Adrenal gland (tissue), 12 donors: Measurements from ENCODE around the gene GNPTG. TPM values are rescaled to one million over a fixed set of nuclear protein-coding genes. Genes with fewer than 3 reads are reported as not detected.

Experiments
- DNase-seq, 7 donors: peaks; one replicate each; pipeline ENCODE4 v3.0.0-alpha.2; 2019 to 2020
- H3K27ac ChIP-seq, 5 donors: fragments of 200-600 bp; sonication (generic) in 4 of 5; 1 replicate in 3 of 5; 2 replicates in 2 of 5; pipeline versions ENCODE4 v1.5.1 to v1.8.0; 2016 to 2020; ENCODE audit warnings: mild to moderate bottlenecking in 1 of 5
- H3K27me3 ChIP-seq: fragments of 200-600 bp; 2 replicates; pipeline ENCODE4 v1.8.0; 2021
- H3K36me3 ChIP-seq, 2 donors: fragments of 200-600 bp; replicated peaks in 1 of 2; 1 replicate in 1 of 2; 2 replicates in 1 of 2; pipeline versions ENCODE4 v1.5.1 to v1.8.0; 2018 to 2022
- H3K4me1 ChIP-seq, 2 donors: fragments of 200-600 bp; replicated peaks in 1 of 2; 1 replicate in 1 of 2; 2 replicates in 1 of 2; pipeline versions ENCODE4 v1.5.1 to v1.8.0; 2018 to 2021
- H3K4me3 ChIP-seq, 4 donors: fragments of 200-600 bp; sonication (generic) in 3 of 4; one replicate each; pipeline ENCODE4 v1.5.1; 2016 to 2018
- H3K9me3 ChIP-seq, 3 donors: fragments of 200-600 bp; sonication (generic) in 1 of 3; replicated peaks in 1 of 3; 1 replicate in 2 of 3; 2 replicates in 1 of 3; pipeline versions ENCODE4 v1.5.1 to v1.8.0; 2016 to 2021
- CTCF ChIP-seq, 6 experiments: fragments of 450-650 bp in 4 of 6; fragments of 200-600 bp in 2 of 6; sonication (generic) in 1 of 6; IDR thresholded peaks; 1 replicate in 5 of 6; 2 replicates in 1 of 6; pipeline versions ENCODE4 v1.5.1 to v1.8.0; 2016 to 2021; ENCODE audit warnings: antibody characterized with exemption in 6 of 6, mild to moderate bottlenecking in 2 of 6, moderate library complexity in 1 of 6
- POLR2A ChIP-seq, 2 donors: fragments of 450-650 bp; IDR thresholded peaks; one replicate each; pipeline ENCODE4 v1.6.1; 2017; ENCODE audit warnings: antibody characterized with exemption in 2 of 2, mild to moderate bottlenecking in 2 of 2, moderate library complexity in 1 of 2
- WGBS, 4 donors: extraction: QIAGEN DNeasy Blood & Tissue Kit in 2 of 4; methylation state at CpG; one replicate each; pipeline versions ENCODE4 v1.1.5 to v1.1.7; 2013 to 2017; 5-methylcytosine and 5-hydroxymethylcytosine counted together
- intact Hi-C, 2 donors: fragments of 100-400 bp; cut with DNase I; formaldehyde crosslinking; loops; one replicate each; pipeline versions ENCODE4 v1.14.1 to v1.15.0; 2022 to 2023
- polyA plus RNA-seq, 3 donors: library from polyadenylated mRNA; stranded (reverse); fragments of 200-250 nt in 2 of 3; fragments of 350-450 nt in 1 of 3; fragmentation: Illumina TruSeq in 1 of 3; extraction: RNeasy Lipid Tissue Mini Kit (QIAGEN cat#74804) in 1 of 3; gene quantifications; one replicate each; pipeline ENCODE4 v1.2.3, GENCODE V29; 2013 to 2014
- total RNA-seq, 9 donors: library from RNA; depleted of rRNA in 4 of 9; stranded (reverse); fragments of >200 nt in 4 of 9; fragments of 120-200 nt in 1 of 9; fragmentation: NEBNext Ultra II Directional in 1 of 9; extraction: Animal tissue kit (Norgen Biotek cat#: 25700) in 1 of 9; gene quantifications; one replicate each; pipeline versions ENCODE4 v1.1.0 to v1.2.4, GENCODE V29; 2013 to 2023
- donor health status: healthy with polysubstance abuse.
- donor health status: Bipolar disorder and iron deficiency.
- donor health status: DM: yes; HTN: yes; CAD: no.
- donor health status: DM: no; HTN: no; CAD: no.
- donor health status: DM: no; HTN: no; CAD: no.
- donor health status: DM: yes; HTN: yes; CAD: no.

The GNPTG gene
- total and polyA plus RNA-seq, 12 donors: 95.9 to 659 (median 284) TPM

GRCh38 chr16:1319041-1319440 lies 32.7 kb upstream of the GNPTG start:
- 91 to 93% (median 92%) methylated on average over 26 to 33 of the region's 33 CpGs for WGBS, 4 donors
- no peak for TF ChIP-seq POLR2A (IDR thresholded peaks at IDR 0.05)
- TF ChIP-seq CTCF (IDR thresholded peaks at IDR 0.05): no peak

GRCh38 chr16:1320097-1320496 lies 31.6 kb upstream of the GNPTG start:
- H3K27me3 ChIP-seq: no peaks in the 10 kb centered on the region
- peaks cover 0 to 93% of the 10 kb centered on the region in 2 donors for H3K36me3 ChIP-seq
- TF ChIP-seq POLR2A (IDR thresholded peaks at IDR 0.05) (no peak), CTCF (IDR thresholded peaks at IDR 0.05) (no peak)
- 81 to 89% (median 84%) methylated on average over 9 to 12 of the region's 12 CpGs for WGBS, 4 donors
- no peak overlapping the region for H3K4me3 ChIP-seq
- H3K9me3 ChIP-seq: no peaks in the 10 kb centered on the region
- H3K4me1 ChIP-seq: no peaks in the 10 kb centered on the region
- no peak overlapping the region for H3K27ac ChIP-seq
- intact Hi-C loops: no loop called here
- no peak for DNase-seq

More at GRCh38 chr16:1319041-1319440, 32.7 kb upstream of the GNPTG start:
- no peak for DNase-seq
- H3K27ac ChIP-seq: no peak overlapping the region
- H3K9me3 ChIP-seq: no peaks in the 10 kb centered on the region
- no peak overlapping the region for H3K4me3 ChIP-seq
- peaks cover 0 to 93% of the 10 kb centered on the region in 2 donors for H3K36me3 ChIP-seq
- no peaks in the 10 kb centered on the region for H3K4me1 ChIP-seq
- H3K27me3 ChIP-seq: no peaks in the 10 kb centered on the region
- intact Hi-C loops: loop anchor here (10.0 kb wide), 2 partner anchors 86 to 96 kb away; partner anchors contain the start of gene UNKL (in 1 of the 2)

- no peak for DNase-seq
- H3K27me3 ChIP-seq: no peaks in the 10 kb centered on the region
- no peaks in the 10 kb centered on the region for H3K9me3 ChIP-seq
- H3K4me3 ChIP-seq: no peak overlapping the region
- H3K27ac ChIP-seq: no peak overlapping the region
- H3K36me3 ChIP-seq: peaks cover 0 to 93% of the 10 kb centered on the region in 2 donors
- 85 to 90% (median 87%) methylated on average over 3 to 22 of the region's 22 CpGs for WGBS, 4 donors
- TF ChIP-seq POLR2A (IDR thresholded peaks at IDR 0.05): no peak
- no peak for TF ChIP-seq CTCF (IDR thresholded peaks at IDR 0.05)
- intact Hi-C loops: no loop called here
- no peaks in the 10 kb centered on the region for H3K4me1 ChIP-seq
These were observed 31.0 kb upstream of the GNPTG start for GRCh38 chr16:1320658-1321240.

- TF ChIP-seq POLR2A (IDR thresholded peaks at IDR 0.05): no peak
- TF ChIP-seq CTCF (IDR thresholded peaks at IDR 0.05): no peak
- intact Hi-C loops: no loop called here
- 84 to 98% (median 96%) methylated on average over 8 of the region's 8 CpGs for WGBS, 4 donors
These were observed 29.3 kb upstream of the GNPTG start for GRCh38 chr16:1322407-1322806.

More at GRCh38 chr16:1322407-1322806, 29.3 kb upstream of the GNPTG start:
- Histone ChIP-seq H3K9me3 (no peaks in the 10 kb centered on the region), H3K36me3 (peaks cover 0 to 77% of the 10 kb centered on the region in 2 donors), H3K27ac (no peak overlapping the region), H3K4me3 (no peak overlapping the region), H3K27me3 (no peaks in the 10 kb centered on the region), H3K4me1 (no peaks in the 10 kb centered on the region)
- no peak for DNase-seq
